BLaER1 treated with 17β-estradiol and CSF1 and Interleukin-3, amounts not matched to agents 10 nM and 100 nM (cell line): ENCODE results near the gene CABP5.

Experiments
- H3K27ac ChIP-seq, 11 experiments: shearing (Covaris generic); formaldehyde crosslinking; 2 replicates each; pipeline ENCODE4 v1.8.1; 2022
- H3K27me3 ChIP-seq, 11 experiments: shearing (Covaris generic); formaldehyde crosslinking; 2 replicates each; pipeline ENCODE4 v1.8.1; 2022
- H3K36me3 ChIP-seq, 11 experiments: shearing (Covaris generic); formaldehyde crosslinking; 2 replicates each; pipeline ENCODE4 v1.8.1; 2022
- H3K4me1 ChIP-seq, 10 experiments: shearing (Covaris generic); formaldehyde crosslinking; 2 replicates each; pipeline ENCODE4 v1.8.1; 2022
- H3K4me2 ChIP-seq, 11 experiments: shearing (Covaris generic); formaldehyde crosslinking; 2 replicates each; pipeline ENCODE4 v1.8.1; 2022
- H3K4me3 ChIP-seq, 10 experiments: shearing (Covaris generic); formaldehyde crosslinking; 2 replicates each; pipeline ENCODE4 v1.8.1; 2022
- H3K9ac ChIP-seq, 11 experiments: shearing (Covaris generic); formaldehyde crosslinking; 2 replicates each; pipeline ENCODE4 v1.8.1; 2022
- H3K9me3 ChIP-seq, 11 experiments: shearing (Covaris generic); formaldehyde crosslinking; replicated peaks in 1 of 11; 2 replicates each; pipeline ENCODE4 v1.8.1; 2022
- H4K20me1 ChIP-seq, 11 experiments: shearing (Covaris generic); formaldehyde crosslinking; 2 replicates each; pipeline ENCODE4 v1.8.1; 2022
- Cebpa-rat ChIP-seq, 11 experiments: shearing (Covaris generic); IDR thresholded peaks; 2 replicates each; pipeline ENCODE4 v1.8.1; 2022

Gene CABP5

GRCh38 chr19:48044561-48044960 is 682 bp upstream of the CABP5 start:
- Histone ChIP-seq H3K4me2 (no peak overlapping the region), H3K9ac (no peak overlapping the region), H3K27me3 (no peaks in the 10 kb centered on the region), H3K4me1 (no peaks in the 10 kb centered on the region), H3K4me3 (no peak overlapping the region), H4K20me1 (no peaks in the 10 kb centered on the region), H3K27ac (no peak overlapping the region), H3K36me3 (peaks cover 0 to 4% (median 0%) of the 10 kb centered on the region in 11 experiments; a peak in 1 of 22 replicates), H3K9me3 (peaks cover 0 to 6% (median 0%) of the 10 kb centered on the region in 11 experiments; a peak in 2 of 22 replicates)
- TF ChIP-seq Cebpa-rat (IDR thresholded peaks at IDR 0.05), result no peak

DNA sequence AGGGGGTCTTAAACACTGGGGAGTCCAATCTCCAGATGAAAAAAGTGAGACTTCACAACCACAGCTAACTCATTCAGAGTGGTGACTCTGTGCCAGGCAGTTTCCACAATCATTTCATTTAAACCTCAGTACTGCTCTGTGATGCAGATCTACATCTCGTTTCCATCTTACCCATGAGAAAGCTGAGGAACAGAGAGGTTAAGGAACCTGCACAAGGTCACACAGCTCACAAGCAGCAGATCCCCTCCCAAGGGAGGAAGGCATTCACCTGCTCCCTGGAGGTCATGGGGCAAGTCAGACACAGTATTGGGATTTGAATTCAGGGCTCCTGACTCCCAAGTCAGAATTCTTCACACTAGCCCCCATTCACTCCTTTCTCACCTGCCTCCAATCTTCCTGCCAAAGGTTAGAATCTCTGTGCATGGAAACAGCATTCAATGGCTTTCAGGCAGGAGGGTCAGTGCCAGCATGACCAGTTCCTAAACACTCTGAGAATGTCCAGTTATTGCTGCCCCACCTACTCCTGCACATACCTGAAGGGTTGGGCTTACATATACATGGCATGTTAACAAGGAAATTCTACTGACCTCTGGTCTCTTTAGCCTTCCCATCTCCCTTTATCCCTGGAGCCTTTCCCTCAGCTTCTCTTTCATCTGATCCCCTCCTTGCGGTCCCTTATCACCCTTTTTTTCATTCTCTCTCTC is 1.9 kb downstream of the CABP5 start:
- Histone ChIP-seq H3K9ac (no peak overlapping the region), H3K36me3 (no peaks in the 10 kb centered on the region), H4K20me1 (no peaks in the 10 kb centered on the region), H3K9me3 (peaks cover 9 to 19% (median 15%) of the 10 kb centered on the region in 11 experiments), H3K4me1 (no peaks in the 10 kb centered on the region), H3K4me3 (no peak overlapping the region), H3K4me2 (no peak overlapping the region), H3K27me3 (no peaks in the 10 kb centered on the region), H3K27ac (no peak overlapping the region)
- TF ChIP-seq Cebpa-rat (IDR thresholded peaks at IDR 0.05), result no peak

GRCh38 chr19:48036765-48037164 is 7.1 kb downstream of the CABP5 start:
- Histone ChIP-seq H3K4me1 (no peaks in the 10 kb centered on the region), H3K27me3 (no peaks in the 10 kb centered on the region), H3K9ac (no peak overlapping the region), H3K4me2 (no peak overlapping the region), H3K9me3 (peaks cover 18 to 29% (median 27%) of the 10 kb centered on the region in 11 experiments), H3K36me3 (no peaks in the 10 kb centered on the region), H4K20me1 (no peaks in the 10 kb centered on the region), H3K27ac (no peak overlapping the region), H3K4me3 (no peak overlapping the region)
- no peak for TF ChIP-seq Cebpa-rat (IDR thresholded peaks at IDR 0.05)

- Histone ChIP-seq H3K27ac (no peak overlapping the region), H3K4me2 (no peak overlapping the region), H3K27me3 (no peaks in the 10 kb centered on the region), H3K4me1 (peaks cover 0 to 11% (median 9%) of the 10 kb centered on the region in 10 experiments; a peak in 8 of 20 replicates), H3K9me3 (peaks cover 18 to 29% (median 26%) of the 10 kb centered on the region in 11 experiments), H4K20me1 (no peaks in the 10 kb centered on the region), H3K9ac (no peak overlapping the region), H3K36me3 (no peaks in the 10 kb centered on the region), H3K4me3 (no peak overlapping the region)
- no peak for TF ChIP-seq Cebpa-rat (IDR thresholded peaks at IDR 0.05)
Measured at GRCh38 chr19:48033604-48034003, 10.3 kb downstream of the CABP5 start.

DNA sequence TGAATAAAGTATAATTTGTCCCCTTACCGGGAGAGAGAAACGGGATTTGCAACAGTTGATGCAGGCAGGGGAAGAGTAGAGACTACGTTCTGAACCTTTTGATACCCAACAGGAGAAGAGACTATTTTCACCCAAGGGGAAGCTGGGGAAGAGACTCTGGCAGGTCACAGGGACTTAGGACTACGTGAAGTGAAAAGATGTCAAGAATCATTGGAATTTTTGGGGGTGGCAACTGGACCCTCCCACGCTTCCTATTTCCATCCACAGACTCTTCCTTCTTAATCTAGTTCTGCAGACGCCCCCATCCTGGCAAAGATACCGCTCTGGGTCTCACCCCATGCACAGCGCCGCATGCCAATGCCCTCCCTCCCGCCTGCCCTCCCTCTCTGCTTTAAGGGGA is 13.8 kb downstream of the CABP5 start:
- Histone ChIP-seq H3K36me3 (no peaks in the 10 kb centered on the region), H3K27me3 (no peaks in the 10 kb centered on the region), H3K4me2 (peak overlapping the region in 6 of 11 experiments; percentile 3 to 34 (median 20); a peak in 9 of 22 replicates), H3K9ac (no peak overlapping the region), H3K4me3 (no peak overlapping the region), H3K9me3 (peaks cover 0 to 9% (median 0%) of the 10 kb centered on the region in 11 experiments; a peak in 1 of 22 replicates), H3K4me1 (peaks cover 0 to 11% (median 9%) of the 10 kb centered on the region in 10 experiments; a peak in 8 of 20 replicates), H4K20me1 (no peaks in the 10 kb centered on the region), H3K27ac (no peak overlapping the region)
- no peak for TF ChIP-seq Cebpa-rat (IDR thresholded peaks at IDR 0.05)

GRCh38 chr19:48029431-48029830 is 14.4 kb downstream of the CABP5 start:
- Histone ChIP-seq H3K36me3 (no peaks in the 10 kb centered on the region), H3K27me3 (no peaks in the 10 kb centered on the region)
- TF ChIP-seq Cebpa-rat (IDR thresholded peaks at IDR 0.05), result no peak

GRCh38 chr19:48025480-48025879 is 18.4 kb downstream of the CABP5 start:
- H3K4me3 ChIP-seq, result no peak overlapping the region
- H4K20me1 ChIP-seq, result no peaks in the 10 kb centered on the region
- peaks cover 0 to 17% (median 9%) of the 10 kb centered on the region in 10 experiments; a peak in 8 of 20 replicates for H3K4me1 ChIP-seq
- no peaks in the 10 kb centered on the region for H3K36me3 ChIP-seq
- H3K9ac ChIP-seq, result no peak overlapping the region
- H3K4me2 ChIP-seq, result no peak overlapping the region
- TF ChIP-seq Cebpa-rat (IDR thresholded peaks at IDR 0.05), result no peak
- peaks cover 0 to 9% (median 0%) of the 10 kb centered on the region in 11 experiments; a peak in 1 of 22 replicates for H3K9me3 ChIP-seq
- no peak overlapping the region for H3K27ac ChIP-seq
- H3K27me3 ChIP-seq, result no peaks in the 10 kb centered on the region

More at GRCh38 chr19:48029431-48029830, 14.4 kb downstream of the CABP5 start:
- Histone ChIP-seq H4K20me1 (no peaks in the 10 kb centered on the region), H3K9me3 (peaks cover 0 to 9% (median 0%) of the 10 kb centered on the region in 11 experiments; a peak in 1 of 22 replicates), H3K27ac (no peak overlapping the region), H3K4me2 (peak overlapping the region in 6 of 11 experiments; percentile 3 to 34 (median 20); a peak in 8 of 22 replicates), H3K4me1 (peaks cover 0 to 11% (median 9%) of the 10 kb centered on the region in 10 experiments; a peak in 8 of 20 replicates), H3K4me3 (no peak overlapping the region), H3K9ac (no peak overlapping the region)

DNA sequence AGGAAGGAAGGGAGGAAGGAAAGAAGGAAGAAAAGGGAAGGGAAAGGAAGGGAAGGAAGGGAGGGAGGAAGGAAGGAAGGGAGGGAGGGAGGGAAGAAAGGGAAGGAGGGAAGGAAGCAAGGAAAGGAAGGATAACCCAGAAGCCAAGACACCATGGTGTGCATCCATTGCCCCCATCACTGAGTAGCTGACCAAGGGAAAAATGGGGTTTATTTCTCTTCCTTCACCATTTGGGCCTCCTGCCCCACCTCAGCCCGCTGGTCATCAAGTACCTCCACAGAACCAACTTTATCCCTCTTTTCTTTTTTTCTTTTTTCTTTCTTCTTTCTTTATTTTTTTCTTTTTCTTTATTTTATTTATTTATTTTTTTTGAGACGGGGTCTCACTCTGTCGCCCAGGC is 20.4 kb downstream of the CABP5 start:
- Histone ChIP-seq H3K27me3 (no peaks in the 10 kb centered on the region), H3K36me3 (no peaks in the 10 kb centered on the region), H3K27ac (no peak overlapping the region), H4K20me1 (no peaks in the 10 kb centered on the region), H3K4me2 (no peak overlapping the region), H3K4me3 (no peak overlapping the region), H3K9ac (no peak overlapping the region), H3K9me3 (peaks cover 0 to 9% (median 0%) of the 10 kb centered on the region in 11 experiments; a peak in 1 of 22 replicates), H3K4me1 (peaks cover 0 to 7% (median 0%) of the 10 kb centered on the region in 10 experiments; a peak in 1 of 20 replicates)
- no peak for TF ChIP-seq Cebpa-rat (IDR thresholded peaks at IDR 0.05)

DNA sequence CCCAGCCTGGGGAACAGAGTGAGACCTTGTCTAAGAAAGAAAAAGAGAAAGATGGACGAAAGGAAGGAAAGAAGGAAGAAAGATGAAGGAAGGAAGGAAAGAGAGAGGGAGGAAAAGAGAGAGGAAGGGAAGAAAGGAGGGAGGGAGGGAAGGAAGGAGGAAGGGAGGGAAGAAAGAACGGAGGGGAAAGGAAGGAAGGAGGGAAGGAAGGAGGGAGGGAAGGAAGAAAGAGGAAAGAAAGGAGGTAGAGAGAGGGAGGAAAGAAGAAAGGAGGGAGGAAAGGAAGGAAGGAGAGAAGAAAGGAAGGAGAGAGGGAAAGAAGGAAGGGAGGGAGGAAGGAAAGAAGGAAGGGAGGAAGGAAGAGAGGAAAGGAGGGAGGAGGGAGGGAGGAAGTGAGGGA is 20.9 kb downstream of the CABP5 start:
- H3K4me1 ChIP-seq, result peaks cover 0 to 7% (median 0%) of the 10 kb centered on the region in 10 experiments; a peak in 1 of 20 replicates
- no peaks in the 10 kb centered on the region for H3K36me3 ChIP-seq
- H3K4me2 ChIP-seq, result no peak overlapping the region
- H3K4me3 ChIP-seq, result no peak overlapping the region
- no peaks in the 10 kb centered on the region for H4K20me1 ChIP-seq
- H3K27me3 ChIP-seq, result no peaks in the 10 kb centered on the region
- no peak overlapping the region for H3K9ac ChIP-seq
- TF ChIP-seq Cebpa-rat (IDR thresholded peaks at IDR 0.05), result no peak
- H3K27ac ChIP-seq, result no peak overlapping the region
- H3K9me3 ChIP-seq, result peaks cover 0 to 9% (median 0%) of the 10 kb centered on the region in 11 experiments; a peak in 1 of 22 replicates
